HepG2 (cell line): ENCODE measurements around the gene GFOD1. TPM values are rescaled to one million over a fixed set of nuclear protein-coding genes. Genes with fewer than 3 reads are reported as not detected.

Experiments used
- ATAC-seq: fragments of 200-7000 bp; cut with Tn5 transposase; 3 replicates; pipeline ENCODE4 v1.9.1; 2020; ENCODE audit warnings: mild to moderate bottlenecking, moderate library complexity
- BruUV-seq: library from RNA; stranded (reverse); fragments of 400-500 nt; replicated peaks from 2 replicates; lab custom pipeline; 2021; lab: Mats Ljungman, UMichigan
- CTCF ChIA-PET: fragments of 300-600 bp; formaldehyde crosslinking; extraction: SDS; loops from one replicate; lab custom pipeline; 2021; ENCODE audit warnings: low total read pairs, inconsistent platforms, low intra/inter-chr PET ratio; lab: Yijun Ruan, JAX
- POLR2A ChIA-PET: fragments of 350-600 bp; sonication (Branson Sonifier 250); formaldehyde crosslinking; loops from one replicate; lab custom pipeline; 2020; ENCODE audit warnings: antibody characterized with exemption, inconsistent platforms; lab: Yijun Ruan, JAX
- DNase-seq: peaks from one replicate; pipeline ENCODE4 v3.0.0-alpha.2; 2015; ENCODE audit warnings: low spot score
- FAIRE-seq: peaks from 3 replicates; lab custom pipeline; 2011; peaks lifted over from hg19 to GRCh38; lab: Jason Lieb, UNC
- H2AFZ ChIP-seq: one replicate; pipeline ENCODE4 v1.6.1; 2011; ENCODE audit warnings: low read length, inconsistent platforms
- H3K27ac ChIP-seq: fragments of 300-600 bp; 3 replicates; pipeline ENCODE4 v1.8.0; 2011; ENCODE audit warnings: mixed run types, mild to moderate bottlenecking, mixed read lengths, low read length, inconsistent platforms; ENCODE audit not compliant: insufficient read depth; ENCODE audit errors: extremely low read length
- H3K27me3 ChIP-seq, 2 experiments: fragments of 200-600 bp in 1 of 2; 2 replicates in 1 of 2; 3 replicates in 1 of 2; pipeline versions ENCODE4 v1.6.0 to v1.8.0; 2011; ENCODE audit warnings: low read length in 2 of 2, mild to moderate bottlenecking in 2 of 2, moderate library complexity in 2 of 2, inconsistent platforms in 1 of 2; ENCODE audit not compliant: insufficient read depth in 2 of 2, control insufficient read depth in 1 of 2
- H3K36me3 ChIP-seq, 2 experiments: fragments of 200-600 bp in 1 of 2; replicated peaks in 1 of 2; 2 replicates in 1 of 2; 3 replicates in 1 of 2; pipeline versions ENCODE4 v1.5.1 to v1.8.0; 2011; ENCODE audit warnings: low read length in 2 of 2, inconsistent platforms in 1 of 2; ENCODE audit not compliant: insufficient read depth in 2 of 2, control insufficient read depth in 1 of 2
- H3K4me1 ChIP-seq: 2 replicates; pipeline ENCODE4 v1.5.1; 2012; ENCODE audit warnings: low read length, inconsistent platforms; ENCODE audit not compliant: insufficient read depth
- H3K4me2 ChIP-seq: 2 replicates; pipeline ENCODE4 v1.6.0; 2011; ENCODE audit warnings: low read depth, low read length, inconsistent platforms
- H3K4me3 ChIP-seq, 3 experiments: fragments of 200-600 bp in 1 of 3; sonication (generic), shearing (Covaris generic) in 1 of 3; replicated peaks in 1 of 3; 2 replicates each; pipeline ENCODE4 v1.5.1; 2011 to 2016; ENCODE audit warnings: low read length in 3 of 3, inconsistent platforms in 2 of 3, low read depth in 2 of 3, mild to moderate bottlenecking in 2 of 3, control low read depth in 1 of 3, mixed read lengths in 1 of 3; ENCODE audit not compliant: insufficient read depth in 1 of 3
- H3K79me2 ChIP-seq: one replicate; pipeline ENCODE4 v1.6.1; 2011; ENCODE audit warnings: low read length, inconsistent platforms; ENCODE audit not compliant: insufficient read depth
- H3K9ac ChIP-seq: 2 replicates; pipeline ENCODE4 v1.6.0; 2011; ENCODE audit warnings: mild to moderate bottlenecking, low read depth, low read length, inconsistent platforms; ENCODE audit not compliant: insufficient read depth
- H3K9me3 ChIP-seq: 2 replicates; pipeline ENCODE4 v1.5.1; 2012; ENCODE audit warnings: mild to moderate bottlenecking, low read length
- H4K20me1 ChIP-seq: 2 replicates; pipeline ENCODE4 v1.6.0; 2011; ENCODE audit warnings: inconsistent platforms, mild to moderate bottlenecking, low read length, moderate library complexity; ENCODE audit not compliant: insufficient read depth
- BORCS8-MEF2B ChIP-seq: sonication (generic); formaldehyde crosslinking; IDR thresholded peaks from 2 replicates; pipeline ENCODE4 v1.8.0; 2022; ENCODE audit warnings: mild to moderate bottlenecking, missing genetic modification reagents
- ESRRA ChIP-seq: sonication (generic); formaldehyde crosslinking; IDR thresholded peaks from 2 replicates; pipeline ENCODE4 v1.5.1; 2020; ENCODE audit warnings: mild to moderate bottlenecking, low read depth, missing genetic modification reagents
- KDM3A ChIP-seq: IDR thresholded peaks from 2 replicates; pipeline ENCODE4 v1.6.1; 2018; ENCODE audit warnings: low read depth, missing compliant biosample characterization
- MNT ChIP-seq: fragments of 450-650 bp; IDR thresholded peaks from 2 replicates; pipeline ENCODE4 v1.6.1; 2016
- NFIC ChIP-seq: IDR thresholded peaks from 2 replicates; pipeline ENCODE4 v1.6.1; 2012; ENCODE audit warnings: mild to moderate bottlenecking, low read length, inconsistent platforms
- SP140L ChIP-seq: sonication (generic); formaldehyde crosslinking; IDR thresholded peaks from 2 replicates; pipeline ENCODE4 v1.4.0; 2020; ENCODE audit warnings: missing genetic modification reagents, borderline replicate concordance
- ZFX ChIP-seq: sonication (generic); formaldehyde crosslinking; IDR thresholded peaks from 2 replicates; pipeline ENCODE4 v1.4.0; 2020; ENCODE audit warnings: mild to moderate bottlenecking, low read depth, missing genetic modification reagents, moderate library complexity
- ZNF282 ChIP-seq: fragments of 450-650 bp; IDR thresholded peaks from 2 replicates; pipeline ENCODE4 v1.6.1; 2018; ENCODE audit not compliant: partially characterized antibody
- WGBS: methylation state at CpG from one replicate; pipeline ENCODE4 v1.1.6; 2017; ENCODE audit warnings: low lambda C conversion rate; 5-methylcytosine and 5-hydroxymethylcytosine counted together
- in situ Hi-C: cut with HindIII; loops from 2 replicates; pipeline ENCODE4 v1.10.0; 2017; ENCODE audit warnings: low pct_unique_long_range_greater_than_20kb; ENCODE audit not compliant: extremely low pct_ligation_motif_present
- intact Hi-C: fragments of 100-400 bp; cut with micrococcal nuclease; formaldehyde crosslinking; loops from one replicate; pipeline ENCODE4 v1.10.0; 2022; ENCODE audit not compliant: unreplicated experiment
- polyA plus RNA-seq, 8 experiments: library from polyadenylated mRNA; depleted of rRNA in 3 of 8; stranded (reverse) in 7 of 8; unstranded in 1 of 8; fragments of >200 nt; fragmentation: Illumina TruSeq in 4 of 8; extraction: Trizol in 4 of 8; gene quantifications; 2 replicates each; pipeline versions ENCODE4 v1.2.1 to v1.2.3, GENCODE V29; 2011 to 2016; ENCODE audit warnings: low read depth in 4 of 8, missing spikeins in 1 of 8, mixed read lengths in 1 of 8; ENCODE audit not compliant: insufficient read depth in 1 of 8
- total RNA-seq, 5 experiments: library from RNA; depleted of rRNA; stranded (reverse); fragments of >200 nt; fragmentation: Illumina TruSeq; extraction: Trizol; gene quantifications; 2 replicates each; pipeline ENCODE4 v1.2.3, GENCODE V29; 2016; ENCODE audit warnings: low read depth in 1 of 5

The GFOD1 gene
- total and polyA plus RNA-seq, 2 of the 13 experiments (the other 11 are each of a cell fraction or from before 2014, with no cell fraction given): 1.9 to 6.4 TPM

GRCh38 chr6:13421425-13422059, 65.9 kb downstream of the GFOD1 start:
- peaks cover 30% of the 10 kb centered on the region for H3K4me1 ChIP-seq
- DNase-seq (no peak), FAIRE-seq (no peak), ATAC-seq (no peak)
- H3K36me3 ChIP-seq: no peaks in the 10 kb centered on the region
- in situ Hi-C loops: no loop called here
- H3K27ac ChIP-seq: no peak overlapping the region
- ChIA-PET CTCF (no interaction called here), POLR2A (no interaction called here)
- no peak overlapping the region for H2AFZ ChIP-seq
- no peak overlapping the region for H3K9ac ChIP-seq
- intact Hi-C loops: no loop called here
- 95% methylated on average over 10 of the region's 10 CpGs for WGBS
- H3K79me2 ChIP-seq: no peaks in the 10 kb centered on the region
- no peak overlapping the region for H3K4me3 ChIP-seq
- no peaks in the 10 kb centered on the region for H4K20me1 ChIP-seq
- no peaks in the 10 kb centered on the region for H3K9me3 ChIP-seq
- no TSS peak for BruUV-seq
- H3K27me3 ChIP-seq: no peaks in the 10 kb centered on the region
- TF ChIP-seq ZNF282: no peak
- TF ChIP-seq BORCS8-MEF2B (CRISPR knock-in tag): no peak
- no peak for TF ChIP-seq MNT
- no peak for TF ChIP-seq ZFX (CRISPR knock-in tag)
- no peak for TF ChIP-seq ESRRA
- TF ChIP-seq SP140L (CRISPR knock-in tag): no peak
- no peak for TF ChIP-seq NFIC
- TF ChIP-seq KDM3A (CRISPR knock-in tag): no peak
- TF ChIP-seq, all 625 proteins: peak for 0
- no peak overlapping the region for H3K4me2 ChIP-seq
